GM19468 (cell line): ENCODE data around the gene PIK3AP1.

ENCODE experiments used
- ATAC-seq: cut with Tn5 transposase; IDR thresholded peaks from one replicate; pipeline ENCODE4 v1.9.1; 2021; ENCODE audit warnings: mild to moderate bottlenecking, moderate library complexity, moderate number of reproducible peaks; ENCODE audit not compliant: unreplicated experiment; ENCODE audit errors: extremely low read depth

PIK3AP1 gene

GRCh38 chr10:96619796-96620773 is 100.2 kb downstream of the PIK3AP1 start:
- ATAC-seq = no peak

DNA sequence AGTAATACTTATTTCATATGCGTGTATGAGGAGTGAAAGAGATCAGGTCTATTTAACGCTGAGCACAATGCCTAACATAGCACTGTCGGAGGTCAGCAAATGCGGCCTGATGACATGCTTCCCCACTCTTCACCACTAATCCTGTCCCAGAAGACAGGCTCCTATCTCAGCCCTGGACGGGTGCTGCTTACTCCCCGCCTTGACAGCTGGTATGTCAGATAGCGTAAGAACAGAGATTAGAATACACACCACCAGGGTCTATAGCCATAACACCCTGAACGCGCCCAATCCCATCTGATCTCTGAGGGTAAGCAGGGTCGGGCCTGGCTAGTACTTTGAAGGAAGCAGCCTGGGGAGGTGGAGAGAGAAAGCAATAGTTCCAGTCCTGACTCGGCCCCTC is 101.2 kb downstream of the PIK3AP1 start:
- no peak for ATAC-seq

DNA sequence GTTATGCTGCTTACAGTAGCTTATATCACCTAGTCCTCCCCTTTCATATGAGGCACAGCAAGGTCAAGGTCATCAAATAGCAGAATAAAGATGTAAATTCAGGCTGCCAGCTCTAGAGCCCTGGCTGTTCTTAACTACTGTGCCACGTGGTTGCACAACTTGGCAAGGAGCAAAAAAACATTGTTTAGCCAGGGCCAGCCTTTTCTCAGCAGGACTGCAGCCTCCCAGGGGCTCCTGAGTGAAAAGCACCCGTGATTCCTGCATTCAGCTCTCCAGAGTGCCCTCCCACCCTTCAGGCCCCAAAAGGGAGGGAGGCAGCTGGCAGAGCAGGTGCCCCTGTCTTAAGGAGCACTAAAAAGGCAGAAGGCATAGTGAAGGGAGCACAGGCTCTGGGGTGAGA is 101.7 kb downstream of the PIK3AP1 start:
- no peak for ATAC-seq

- ATAC-seq = no peak
Observed at GRCh38 chr10:96616961-96617360, 103.4 kb downstream of the PIK3AP1 start.

GRCh38 chr10:96614515-96614914 is 105.8 kb downstream of the PIK3AP1 start:
- no peak for ATAC-seq

DNA sequence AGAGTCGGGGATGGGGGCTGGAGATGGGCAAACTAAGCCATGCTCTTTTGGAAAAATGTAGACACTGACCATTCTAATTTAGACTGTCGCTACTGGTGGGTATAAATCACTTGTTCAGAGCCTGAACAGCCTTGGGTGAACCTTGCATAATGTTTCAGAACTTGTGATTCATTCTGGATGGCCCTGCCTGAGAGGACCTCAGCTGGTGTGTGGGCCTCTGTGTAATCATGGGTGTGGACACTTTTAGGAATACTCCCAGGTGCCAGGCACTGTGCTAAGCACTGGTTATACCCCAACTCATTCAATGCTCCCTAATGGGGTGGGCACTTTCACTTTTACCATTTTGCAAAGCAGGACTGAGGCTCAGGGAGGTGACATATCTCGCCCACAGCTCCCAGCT is 106.7 kb downstream of the PIK3AP1 start:
- no peak for ATAC-seq

- ATAC-seq = no peak
Observed at GRCh38 chr10:96612055-96612830, 108.1 kb downstream of the PIK3AP1 start.

GRCh38 chr10:96610817-96611216 is 109.5 kb downstream of the PIK3AP1 start:
- no peak for ATAC-seq

DNA sequence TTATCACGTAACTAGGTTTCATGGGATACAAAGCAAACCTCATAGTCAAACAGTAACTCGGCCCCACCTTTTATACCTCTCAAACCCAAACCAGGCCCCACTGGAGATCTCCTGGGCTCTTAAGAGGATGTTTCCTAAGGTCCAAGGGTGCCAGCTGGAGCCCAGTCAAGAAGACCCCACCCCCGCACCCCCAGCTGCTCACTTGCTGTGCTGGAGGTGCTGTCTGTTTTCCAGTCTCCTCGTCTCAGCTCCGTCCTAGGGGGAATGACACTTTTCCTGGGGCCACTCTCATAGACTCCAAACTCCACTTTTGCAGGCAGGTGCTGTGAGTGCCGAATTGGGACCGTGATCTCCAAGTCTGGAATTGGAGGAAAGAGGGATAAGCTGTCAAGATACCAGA is 110.8 kb downstream of the PIK3AP1 start:
- no peak for ATAC-seq

- no peak for ATAC-seq
Observed at GRCh38 chr10:96608805-96609204, 111.5 kb downstream of the PIK3AP1 start.

GRCh38 chr10:96608262-96608661 is 112.1 kb downstream of the PIK3AP1 start:
- ATAC-seq = no peak

DNA sequence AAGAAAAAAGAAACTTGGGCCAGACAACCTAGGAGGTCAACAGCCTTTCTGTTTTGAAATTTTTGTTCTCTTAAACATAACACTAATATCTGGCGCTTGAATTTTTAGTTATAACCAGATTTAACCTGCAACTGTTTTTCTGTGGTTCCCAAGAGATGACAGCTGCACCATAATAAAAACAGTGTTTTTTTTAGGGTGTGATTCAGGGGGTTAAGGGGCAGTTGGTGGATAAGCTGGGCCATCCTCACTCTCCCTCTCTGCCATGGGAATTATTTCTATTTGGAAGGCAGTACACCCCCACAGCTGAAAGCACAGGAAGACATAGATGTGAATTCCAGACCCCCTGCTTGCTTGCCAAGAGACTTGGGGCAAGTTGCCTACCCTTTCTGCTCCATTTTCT is 113.4 kb downstream of the PIK3AP1 start:
- ATAC-seq = no peak

- ATAC-seq = no peak
Observed at GRCh38 chr10:96606216-96606615, 114.1 kb downstream of the PIK3AP1 start.

- ATAC-seq = no peak
Observed at GRCh38 chr10:96600337-96600736, 120.0 kb downstream of the PIK3AP1 start.

- no peak for ATAC-seq
Observed at GRCh38 chr10:96598846-96599245, 121.5 kb downstream of the PIK3AP1 start.

DNA sequence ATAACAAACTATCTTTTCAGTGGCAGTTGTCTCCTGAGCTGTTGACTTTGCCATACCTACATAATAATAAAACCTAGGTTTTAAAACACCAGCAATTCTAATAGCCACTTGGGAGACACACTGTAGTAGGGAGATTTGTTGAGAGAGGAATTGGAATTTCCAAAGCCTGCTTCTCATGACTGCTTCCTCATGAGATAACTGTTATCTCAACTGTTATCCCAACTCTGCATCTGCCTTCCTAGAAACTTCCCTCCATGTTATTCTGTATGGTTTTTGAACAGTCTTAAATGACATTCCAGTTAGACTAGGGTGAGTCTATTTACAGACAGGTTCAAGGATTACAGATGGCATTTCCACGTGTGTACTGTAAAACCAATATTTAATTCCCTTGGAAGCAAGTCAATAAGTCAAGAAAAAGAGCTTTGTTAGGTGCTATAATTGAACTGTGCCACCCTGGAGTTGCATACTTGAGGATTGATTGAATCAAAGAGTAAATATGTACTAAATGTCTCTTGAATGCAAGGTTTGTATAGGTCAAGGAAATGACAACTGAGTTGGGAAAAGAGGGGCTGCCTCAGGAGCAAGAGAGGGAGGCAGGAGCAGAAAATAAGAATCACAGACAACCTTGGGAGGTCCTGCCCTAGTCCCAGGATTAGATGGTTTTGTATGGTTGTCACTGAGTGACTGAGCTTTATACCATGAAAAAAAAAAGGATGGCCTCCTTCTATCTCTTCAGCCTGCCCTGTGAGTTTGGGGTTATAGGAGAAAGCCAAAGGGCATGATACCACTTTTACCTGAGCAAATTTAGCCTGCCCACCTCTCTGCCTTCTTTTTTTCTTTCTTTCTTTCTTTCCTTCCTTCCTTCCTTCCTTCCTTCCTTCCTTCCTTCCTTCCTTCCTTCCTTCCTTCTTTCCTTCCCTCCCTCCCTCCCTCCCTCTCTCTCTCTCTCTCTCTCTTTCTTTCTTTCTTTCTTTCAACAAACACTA is 123.6 kb downstream of the PIK3AP1 start:
- ATAC-seq = no peak

DNA sequence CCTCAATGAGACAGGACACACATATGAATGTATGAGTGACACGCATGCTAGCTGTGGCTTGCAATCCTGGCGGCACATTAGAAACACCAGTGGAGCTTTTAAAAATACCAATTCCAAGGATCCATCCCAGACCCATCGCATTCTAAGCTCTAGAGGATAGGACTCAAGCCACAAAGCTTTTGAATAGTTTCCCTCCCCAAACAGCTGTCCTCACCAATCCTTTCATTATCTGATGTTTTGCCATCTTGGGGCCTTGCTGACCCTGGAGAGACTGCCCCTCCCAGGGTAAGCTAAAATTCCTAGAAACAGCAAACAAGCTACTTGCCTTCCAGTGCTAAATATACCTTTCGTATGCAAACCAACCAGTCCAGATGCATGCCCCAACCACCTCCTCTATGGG is 124.6 kb downstream of the PIK3AP1 start:
- ATAC-seq = no peak

DNA sequence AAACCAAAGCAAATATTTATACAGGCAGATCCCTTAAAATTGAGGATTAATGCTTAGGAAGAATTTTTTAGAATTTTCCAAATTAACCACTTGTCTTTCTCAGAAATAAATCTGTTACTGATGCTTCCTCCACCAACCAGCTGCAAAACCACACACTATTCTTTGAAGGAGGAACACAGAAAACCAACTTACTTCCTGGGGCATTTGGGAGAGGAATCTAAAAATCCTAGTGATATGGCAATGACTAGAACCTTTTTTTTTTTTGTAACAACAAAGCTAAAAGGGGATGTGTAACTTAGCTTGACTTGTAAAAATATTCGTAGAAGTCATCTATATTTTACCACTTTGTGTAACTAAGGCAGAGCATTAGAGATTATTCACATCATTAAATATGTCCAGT is 128.4 kb downstream of the PIK3AP1 start:
- ATAC-seq = no peak

DNA sequence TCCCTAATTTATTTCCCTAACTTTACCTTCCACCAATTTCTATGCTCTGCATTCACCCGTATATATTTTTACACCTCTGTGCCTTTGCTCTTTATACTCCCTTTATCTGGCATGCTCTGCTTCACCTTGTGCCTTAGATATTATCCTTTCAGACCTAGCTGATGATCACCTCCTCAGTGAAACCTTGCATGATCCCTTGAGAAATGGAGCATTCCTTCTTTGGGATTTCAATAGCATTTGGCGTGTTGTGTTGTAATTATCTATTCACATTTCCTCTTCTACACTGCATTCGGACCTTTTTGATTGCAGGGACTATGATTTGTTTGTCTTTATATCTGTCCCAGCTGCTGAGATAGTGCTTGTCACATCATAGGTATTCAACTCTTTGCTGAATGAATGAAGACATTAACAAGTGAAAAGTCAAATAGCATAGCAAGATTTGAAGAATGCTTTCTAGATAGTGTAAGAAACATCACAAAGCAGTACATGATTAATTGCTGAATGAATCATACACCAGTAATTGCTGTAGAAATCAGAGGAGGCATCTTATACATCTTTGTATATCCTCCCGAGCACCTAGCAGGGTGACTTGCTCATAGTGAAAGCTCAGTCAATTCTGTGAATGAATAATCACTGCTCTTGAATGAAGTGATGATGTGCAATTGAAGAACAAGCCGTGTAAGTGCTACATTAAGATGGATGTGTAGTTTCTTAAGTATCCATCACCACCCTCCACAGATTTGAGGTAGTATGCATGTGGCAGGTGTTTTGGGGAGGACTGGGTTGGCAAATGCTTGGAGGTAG is 131.5 kb downstream of the PIK3AP1 start:
- ATAC-seq = no peak
